Thyroid gland (tissue), 4 donors: ENCODE measurements around the gene ZNF669. TPM values are rescaled to one million over a fixed set of nuclear protein-coding genes. Genes with fewer than 3 reads are reported as not detected.

Source experiments
- DNase-seq, 2 donors: peaks; one replicate each; pipeline ENCODE4 v3.0.0-alpha.2; 2019
- H3K27ac ChIP-seq, 3 donors: fragments of 200-600 bp; sonication (generic); 1 replicate in 2 of 3; 2 replicates in 1 of 3; pipeline ENCODE4 v1.5.1; 2016 to 2019; ENCODE audit warnings: mild to moderate bottlenecking in 1 of 3, moderate library complexity in 1 of 3
- H3K27me3 ChIP-seq: fragments of 200-600 bp; sonication (generic); one replicate; pipeline ENCODE4 v1.5.1; 2019
- H3K36me3 ChIP-seq, 2 donors: fragments of 200-600 bp; sonication (generic); one replicate each; pipeline ENCODE4 v1.5.1; 2016 to 2019
- H3K4me1 ChIP-seq, 2 donors: fragments of 200-600 bp; sonication (generic); one replicate each; pipeline ENCODE4 v1.5.1; 2017 to 2019
- H3K4me3 ChIP-seq, 3 donors: fragments of 200-600 bp; sonication (generic); replicated peaks in 1 of 3; 1 replicate in 2 of 3; 2 replicates in 1 of 3; pipeline ENCODE4 v1.5.1; 2016; ENCODE audit warnings: mild to moderate bottlenecking in 1 of 3
- H3K9me3 ChIP-seq: fragments of 200-600 bp; sonication (generic); one replicate; pipeline ENCODE4 v1.5.1; 2017
- CTCF ChIP-seq, 6 experiments: fragments of 200-600 bp in 3 of 6; fragments of 450-650 bp in 3 of 6; sonication (generic) in 3 of 6; IDR thresholded peaks; one replicate each; pipeline ENCODE4 v1.5.1; 2016 to 2019; ENCODE audit warnings: antibody characterized with exemption in 6 of 6, mild to moderate bottlenecking in 2 of 6, inconsistent platforms in 1 of 6, moderate library complexity in 1 of 6
- POLR2A ChIP-seq, 2 donors: fragments of 450-650 bp; IDR thresholded peaks; one replicate each; pipeline ENCODE4 v1.6.1; 2017; ENCODE audit warnings: antibody characterized with exemption in 2 of 2, mild to moderate bottlenecking in 2 of 2, moderate library complexity in 1 of 2
- WGBS, 2 donors: methylation state at CpG; one replicate each; pipeline ENCODE4 v1.1.5; 2017; 5-methylcytosine and 5-hydroxymethylcytosine counted together
- intact Hi-C: fragments of 100-400 bp; cut with DNase I; formaldehyde crosslinking; loops from one replicate; pipeline ENCODE4 v1.15.1; 2023
- total RNA-seq, 4 donors: library from RNA; depleted of rRNA; stranded (reverse); fragments of >200 nt; gene quantifications; one replicate each; pipeline ENCODE4 v1.2.3, GENCODE V29; 2016

ZNF669 gene
- total RNA-seq, 4 donors from 2014 or later = 9.8 to 13.0 (median 10.3) TPM

GRCh38 chr1:247113094-247113497, 8.9 kb upstream of the ZNF669 start:
- DNase-seq = peak; percentile 50
- H3K27ac ChIP-seq = no peak overlapping the region
- TF ChIP-seq POLR2A (IDR thresholded peaks at IDR 0.05) (no peak), CTCF (IDR thresholded peaks at IDR 0.05) (no peak)
- no peaks in the 10 kb centered on the region for H3K36me3 ChIP-seq
- no peak overlapping the region for H3K4me3 ChIP-seq
- no peaks in the 10 kb centered on the region for H3K9me3 ChIP-seq
- intact Hi-C loops = no loop called here
- no peaks in the 10 kb centered on the region for H3K27me3 ChIP-seq
- peaks cover 4 to 14% of the 10 kb centered on the region in 2 donors for H3K4me1 ChIP-seq
- WGBS, 2 donors = 68 to 75% methylated on average over 2 to 5 of the region's 5 CpGs

GRCh38 chr1:247112479-247112781, 8.3 kb upstream of the ZNF669 start:
- Histone ChIP-seq H3K27me3 (no peaks in the 10 kb centered on the region), H3K4me3 (peak overlapping the region; percentile 59 to 97 (median 62)), H3K4me1 (peaks cover 4 to 14% of the 10 kb centered on the region in 2 donors), H3K27ac (peak overlapping the region in 2 of 3 donors; percentile 66 to 79), H3K9me3 (no peaks in the 10 kb centered on the region), H3K36me3 (no peaks in the 10 kb centered on the region)
- intact Hi-C loops = no loop called here
- 25 to 34% methylated on average over 4 to 8 of the region's 9 CpGs for WGBS, 2 donors
- DNase-seq = peak; percentile 58
- no peak for TF ChIP-seq CTCF (IDR thresholded peaks at IDR 0.05)
- no peak for TF ChIP-seq POLR2A (IDR thresholded peaks at IDR 0.05)

GRCh38 chr1:247111700-247112478, 7.7 kb upstream of the ZNF669 start:
- peak; percentile 75 to 79 for DNase-seq
- Histone ChIP-seq H3K4me1 (peaks cover 4 to 14% of the 10 kb centered on the region in 2 donors), H3K27me3 (no peaks in the 10 kb centered on the region), H3K27ac (peak overlapping the region; percentile 66 to 79 (median 66)), H3K4me3 (peak overlapping the region; percentile 59 to 97 (median 62)), H3K9me3 (no peaks in the 10 kb centered on the region), H3K36me3 (no peaks in the 10 kb centered on the region)
- 0 to 7% methylated on average over 19 to 21 of the region's 78 CpGs for WGBS, 2 donors
- TF ChIP-seq CTCF (IDR thresholded peaks at IDR 0.05) = peak in 1 of 6 experiments; percentile 6
- TF ChIP-seq POLR2A (IDR thresholded peaks at IDR 0.05) = peak; percentile 25 to 86
- intact Hi-C loops = no loop called here

GRCh38 chr1:247111259-247111699, 7.1 kb upstream of the ZNF669 start:
- Histone ChIP-seq H3K27ac (peak overlapping the region; percentile 66 to 79 (median 66)), H3K27me3 (no peaks in the 10 kb centered on the region), H3K4me1 (peaks cover 4 to 14% of the 10 kb centered on the region in 2 donors), H3K4me3 (peak overlapping the region; percentile 59 to 97 (median 62)), H3K36me3 (no peaks in the 10 kb centered on the region), H3K9me3 (no peaks in the 10 kb centered on the region)
- no peak for TF ChIP-seq CTCF (IDR thresholded peaks at IDR 0.05)
- no peak for TF ChIP-seq POLR2A (IDR thresholded peaks at IDR 0.05)
- peak in 1 of 2 donors; percentile 20 for DNase-seq
- intact Hi-C loops = no loop called here
- 0% methylated on average over 4 of the region's 62 CpGs; no CpG with 5 or more reads in 1 of the 2 donors for WGBS, 2 donors

- peaks cover 4 to 14% of the 10 kb centered on the region in 2 donors for H3K4me1 ChIP-seq
- peak overlapping the region; percentile 59 to 97 (median 62) for H3K4me3 ChIP-seq
- no peak for TF ChIP-seq CTCF (IDR thresholded peaks at IDR 0.05)
- no peak for TF ChIP-seq POLR2A (IDR thresholded peaks at IDR 0.05)
- no peaks in the 10 kb centered on the region for H3K9me3 ChIP-seq
- DNase-seq = no peak
- H3K36me3 ChIP-seq = no peaks in the 10 kb centered on the region
- intact Hi-C loops = no loop called here
- peak overlapping the region in 2 of 3 donors; percentile 66 to 79 for H3K27ac ChIP-seq
- WGBS, 2 donors = 26 to 30% methylated on average over 25 to 28 of the region's 30 CpGs
- H3K27me3 ChIP-seq = no peaks in the 10 kb centered on the region
Measured at GRCh38 chr1:247110627-247111258, 6.6 kb upstream of the ZNF669 start.
